ENCODE results near the gene FGF8.

Gene FGF8

GRCh38 chr10:101779544-101780186 is 3.8 kb upstream of the FGF8 start:
- in situ Hi-C loops (cut with MboI; ENCODE audit: low pct_unique_long_range_greater_than_20kb, low sequenced_read_pairs, unreplicated experiment): loop anchor here (5.0 kb wide), 1 partner anchor 177 kb away; no protein-coding TSS in a partner anchor
- peak; percentile 91 for DNase-seq (ENCODE audit: low spot score)

GRCh38 chr10:101778781-101779543 is 3.0 kb upstream of the FGF8 start:
- DNase-seq (ENCODE audit: low spot score): peak; percentile 74
- no peak for TF ChIP-seq CTCF (IDR thresholded peaks at IDR 0.05; ENCODE audit: extremely low read depth, insufficient read depth, missing control alignments)
- in situ Hi-C loops (cut with MboI; ENCODE audit: low pct_unique_long_range_greater_than_20kb, low sequenced_read_pairs, unreplicated experiment): no loop called here

More at GRCh38 chr10:101779544-101780186, 3.8 kb upstream of the FGF8 start:
- TF ChIP-seq CTCF (IDR thresholded peaks at IDR 0.05; ENCODE audit: extremely low read depth, insufficient read depth, missing control alignments): peak; percentile 95

- TF ChIP-seq CTCF (IDR thresholded peaks at IDR 0.05; ENCODE audit: extremely low read depth, insufficient read depth, missing control alignments): no peak
- no peak for DNase-seq (ENCODE audit: low spot score)
- in situ Hi-C loops (cut with MboI; ENCODE audit: low pct_unique_long_range_greater_than_20kb, low sequenced_read_pairs, unreplicated experiment): no loop called here
These were observed 2.4 kb upstream of the FGF8 start for GRCh38 chr10:101778151-101778780.

- in situ Hi-C loops (cut with MboI; ENCODE audit: low pct_unique_long_range_greater_than_20kb, low sequenced_read_pairs, unreplicated experiment): no loop called here
- DNase-seq (ENCODE audit: low spot score): no peak
- no peak for TF ChIP-seq CTCF (IDR thresholded peaks at IDR 0.05; ENCODE audit: extremely low read depth, insufficient read depth, missing control alignments)
These were observed 1.8 kb upstream of the FGF8 start for GRCh38 chr10:101777619-101778145.

GRCh38 chr10:101776161-101776817 is 375 bp upstream of the FGF8 start:
- in situ Hi-C loops (cut with MboI; ENCODE audit: low pct_unique_long_range_greater_than_20kb, low sequenced_read_pairs, unreplicated experiment): no loop called here
- no peak for DNase-seq (ENCODE audit: low spot score)
- no peak for TF ChIP-seq CTCF (IDR thresholded peaks at IDR 0.05; ENCODE audit: extremely low read depth, insufficient read depth, missing control alignments)
